H54 (cell line): ENCODE data around the gene FGFR1OP2.

Source experiments
- DNase-seq: peaks from one replicate; pipeline ENCODE4 v3.0.0; 2011; ENCODE audit warnings: low spot score, mixed read lengths; ENCODE audit not compliant: insufficient read length
- FAIRE-seq: peaks from 3 replicates; lab custom pipeline; 2011; peaks lifted over from hg19 to GRCh38; lab: Jason Lieb, UNC
- POLR2A ChIP-seq: IDR thresholded peaks from 2 replicates; pipeline ENCODE4 v1.6.1; 2011; ENCODE audit warnings: low read depth, mild to moderate bottlenecking, low read length

The FGFR1OP2 gene

GRCh38 chr12:27000961-27001360 lies 62.7 kb downstream of the FGFR1OP2 start:
- DNase-seq (no peak), FAIRE-seq (no peak)
- no peak for TF ChIP-seq POLR2A

GRCh38 chr12:27001663-27002062 lies 63.4 kb downstream of the FGFR1OP2 start:
- DNase-seq (no peak), FAIRE-seq (no peak)
- TF ChIP-seq POLR2A: no peak

DNA sequence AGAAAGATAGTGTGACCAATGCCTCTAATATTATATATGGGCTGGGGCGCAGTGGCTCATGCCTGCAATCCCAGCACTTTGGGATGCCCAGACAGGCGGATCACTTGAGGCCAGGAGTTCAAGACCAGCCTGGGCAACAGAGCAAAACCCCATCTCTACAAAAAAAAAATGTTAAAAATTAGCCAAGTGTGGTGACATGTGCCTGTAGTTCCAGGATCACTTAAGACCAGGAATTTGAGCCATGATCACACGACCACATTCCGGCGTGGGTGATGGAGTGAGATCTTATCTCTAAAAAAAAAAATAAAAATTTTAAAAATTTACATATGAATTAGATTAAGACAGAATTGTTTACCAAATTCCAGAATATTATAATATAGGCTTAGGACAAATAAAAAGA lies 63.9 kb downstream of the FGFR1OP2 start:
- DNase-seq (no peak), FAIRE-seq (no peak)
- no peak for TF ChIP-seq POLR2A

DNA sequence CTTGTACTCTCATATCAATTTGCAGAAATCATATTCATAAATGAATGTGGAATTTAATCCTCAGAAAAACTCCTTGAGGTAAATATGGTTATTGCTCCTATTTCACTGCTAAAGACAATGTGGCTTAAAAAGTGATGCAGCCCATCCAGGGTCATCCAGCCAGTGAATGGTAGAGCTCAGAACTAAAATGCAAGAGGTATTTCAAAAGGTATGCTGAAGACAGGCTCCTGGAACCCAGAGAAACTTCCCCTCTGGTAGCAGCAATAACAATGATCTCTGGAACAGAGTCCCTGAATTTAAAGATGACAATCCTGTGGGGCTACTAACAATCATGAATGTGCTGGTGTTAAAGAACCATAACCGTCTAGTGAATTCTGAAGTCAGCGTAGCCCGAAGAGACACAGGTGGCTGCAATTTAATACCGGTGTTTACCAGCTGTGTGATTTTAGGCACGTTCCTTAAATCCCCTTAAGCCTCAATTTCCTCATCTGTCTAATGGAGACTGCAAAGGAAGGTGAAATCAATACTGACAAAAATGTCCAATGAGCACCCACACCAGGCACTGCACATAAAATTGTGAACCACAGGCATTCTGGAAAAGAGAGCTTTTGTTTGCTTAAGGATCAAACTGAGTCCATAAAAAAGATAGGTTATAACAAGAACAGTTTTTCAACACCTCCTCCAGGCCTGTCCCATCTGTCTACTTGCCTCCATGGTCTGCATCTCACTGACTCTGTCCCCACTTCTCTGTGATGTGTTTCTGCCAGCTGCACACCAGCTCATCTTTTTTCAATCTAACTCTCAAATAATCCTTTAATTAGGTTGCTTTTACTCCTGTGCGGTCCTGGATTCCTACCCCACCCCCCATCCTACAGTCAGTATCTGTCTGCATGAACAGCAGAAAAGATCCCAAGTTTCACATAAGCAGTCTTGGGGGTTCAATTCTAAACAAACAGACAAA lies 65.4 kb downstream of the FGFR1OP2 start:
- FAIRE-seq (peak; percentile 20), DNase-seq (no peak)
- no peak for TF ChIP-seq POLR2A

- DNase-seq: no peak
- FAIRE-seq: no peak
- no peak for TF ChIP-seq POLR2A
Measured at GRCh38 chr12:27005495-27005894, 67.2 kb downstream of the FGFR1OP2 start.

DNA sequence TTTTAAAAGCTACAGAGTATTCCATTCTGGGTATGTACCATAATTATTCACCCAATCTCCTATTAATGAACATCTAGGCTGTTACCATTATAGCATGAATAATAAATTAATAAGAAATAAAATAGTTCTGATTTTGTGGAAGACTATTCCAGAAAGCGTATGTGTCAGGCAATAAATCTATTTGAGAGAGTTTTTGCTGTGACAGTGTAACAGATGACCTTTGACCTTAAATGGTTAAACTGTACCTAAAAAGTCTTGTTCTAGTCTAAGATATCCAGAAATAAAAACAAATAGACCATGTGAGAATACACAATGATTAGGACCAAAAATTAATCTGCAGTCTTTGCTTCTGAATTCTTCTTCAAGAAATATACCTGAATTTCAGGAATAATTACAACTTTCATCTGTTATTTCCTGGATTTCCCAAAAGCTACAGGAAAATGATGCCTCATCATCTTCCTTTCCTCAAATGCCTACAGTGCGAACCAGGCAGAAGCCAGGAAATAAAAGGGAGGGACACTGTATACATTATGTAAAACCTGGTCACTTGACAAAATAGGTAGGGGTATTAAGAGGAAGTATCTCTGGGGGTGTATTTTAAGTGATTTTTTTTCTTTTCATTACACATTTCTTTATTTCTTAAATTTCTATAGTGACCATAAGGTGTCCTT lies 68.7 kb downstream of the FGFR1OP2 start:
- TF ChIP-seq POLR2A: no peak
- no peak for FAIRE-seq

DNA sequence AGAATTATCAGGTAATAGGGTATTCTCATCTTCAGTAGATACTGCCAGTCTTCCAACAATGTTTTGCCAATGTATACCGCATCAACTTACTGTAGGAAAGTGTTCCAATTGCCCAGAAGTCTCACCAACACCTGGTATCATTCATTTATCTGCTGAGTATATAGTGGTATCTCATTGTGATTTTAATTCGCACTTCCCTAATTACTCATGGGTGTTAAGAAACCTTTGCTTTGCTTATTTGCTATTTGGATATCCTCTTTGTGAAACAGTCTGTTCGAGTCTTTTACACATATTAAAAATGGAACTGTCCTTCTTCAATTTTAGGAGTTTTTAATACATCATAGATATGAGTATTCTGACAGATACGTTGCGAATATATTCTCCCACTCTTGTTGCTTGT lies 69.8 kb downstream of the FGFR1OP2 start:
- FAIRE-seq (no peak), DNase-seq (no peak)
- no peak for TF ChIP-seq POLR2A

More for the DNA sequence above, 68.7 kb downstream of the FGFR1OP2 start:
- no peak for DNase-seq

- TF ChIP-seq POLR2A: no peak
- DNase-seq: no peak
- FAIRE-seq: peak; percentile 96
Measured at GRCh38 chr12:27009881-27010301, 71.6 kb downstream of the FGFR1OP2 start.

DNA sequence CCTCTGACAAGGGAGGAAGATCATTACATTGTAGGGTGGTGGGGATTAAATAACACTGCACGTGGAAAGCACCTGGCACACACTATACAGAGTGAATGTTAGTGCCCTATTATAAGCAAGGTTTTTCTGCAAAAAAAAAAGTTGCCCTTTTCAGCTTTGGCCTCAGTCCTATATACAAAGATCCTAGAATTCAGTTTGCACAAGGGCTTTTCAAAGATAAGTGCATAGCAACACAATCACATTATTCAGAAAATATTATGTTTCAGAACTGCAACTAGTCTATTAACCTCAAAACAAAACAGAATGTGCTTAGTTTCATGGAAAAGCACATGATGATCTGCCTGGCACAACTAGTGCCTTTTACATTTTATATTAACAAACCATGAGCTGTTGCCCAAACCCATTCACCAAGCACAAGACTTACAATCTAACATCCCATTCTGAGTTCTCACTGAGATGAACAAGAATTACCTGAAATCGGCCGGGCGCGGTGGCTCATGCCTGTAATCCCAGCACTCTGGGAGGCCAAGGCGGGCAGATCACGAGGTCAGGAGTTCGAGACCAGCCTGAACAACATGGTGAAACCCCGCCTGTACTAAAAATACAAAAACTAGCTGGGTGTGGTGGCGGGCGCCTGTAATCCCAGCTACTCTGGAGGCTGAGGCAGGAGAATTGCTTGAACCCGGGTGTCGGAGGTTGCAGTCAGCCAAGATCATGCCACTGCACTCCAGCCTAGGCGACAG lies 74.1 kb downstream of the FGFR1OP2 start:
- FAIRE-seq: no peak
- TF ChIP-seq POLR2A: no peak
- DNase-seq: no peak

DNA sequence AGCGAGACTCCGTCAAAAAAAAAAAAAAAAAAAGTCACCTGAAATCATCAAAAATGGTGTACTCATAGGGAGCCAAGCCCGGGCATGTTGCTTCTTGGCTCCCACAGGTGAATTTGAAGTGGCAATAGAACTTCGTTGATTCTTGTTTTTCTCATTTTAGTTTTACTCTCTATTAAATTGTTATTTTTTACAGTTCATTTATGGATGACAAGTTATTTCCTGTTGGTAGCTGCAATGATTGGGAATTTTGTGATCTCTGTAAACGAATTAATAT lies 74.6 kb downstream of the FGFR1OP2 start:
- no peak for DNase-seq
- TF ChIP-seq POLR2A: no peak
- no peak for FAIRE-seq

GRCh38 chr12:27013611-27014084 lies 75.4 kb downstream of the FGFR1OP2 start:
- no peak for TF ChIP-seq POLR2A
- DNase-seq (peak; percentile 35), FAIRE-seq (no peak)

DNA sequence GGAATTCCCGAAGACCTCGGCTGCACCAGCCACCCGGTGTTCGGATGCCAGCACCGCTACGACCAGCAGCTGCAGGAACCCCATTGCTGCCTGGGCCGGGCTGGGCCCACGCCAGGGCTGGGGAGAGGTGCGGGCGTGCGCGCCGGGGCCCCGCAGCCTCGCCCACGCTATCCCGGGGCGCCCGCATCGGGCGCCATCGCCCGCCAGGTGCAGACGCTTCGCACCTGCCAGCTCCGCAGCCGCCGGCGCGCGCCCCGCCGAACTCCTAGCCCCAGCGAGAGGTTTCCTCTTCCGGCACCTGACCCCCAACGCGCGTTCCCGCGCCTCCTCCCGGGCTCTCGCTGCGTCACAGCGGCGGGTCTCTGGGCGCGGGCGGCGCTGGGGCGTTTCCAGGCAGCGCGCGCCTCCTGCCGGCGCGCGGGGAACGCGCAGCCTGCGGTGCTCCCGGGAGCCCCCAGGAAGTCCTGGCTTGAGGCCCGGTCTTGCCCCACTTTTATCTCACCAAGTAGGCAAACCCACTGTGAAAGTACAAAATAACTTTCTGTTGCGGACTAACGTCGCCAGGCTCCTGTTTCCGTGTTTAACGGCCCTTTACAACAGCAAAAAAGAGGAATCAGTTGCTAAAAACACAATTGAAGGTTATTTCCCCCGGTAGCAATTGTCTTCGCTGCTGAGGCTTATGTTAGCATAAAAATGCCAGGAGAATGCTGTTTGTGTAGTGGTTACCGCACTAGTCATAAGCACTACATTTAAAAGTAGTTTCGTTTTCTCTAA lies 76.0 kb downstream of the FGFR1OP2 start, which contains the start of gene TM7SF3:
Gene TM7SF3 (minus strand): TSS at position 300 of the 774 bp plus-strand sequence. CDS start 216 bp downstream, at position 84.
- DNase-seq (peak; percentile 87), FAIRE-seq (peak; percentile 52)
- peak; percentile 41 for TF ChIP-seq POLR2A

GRCh38 chr12:27014859-27015729 lies 76.8 kb downstream of the FGFR1OP2 start:
- FAIRE-seq (peak; percentile 55), DNase-seq (no peak)
- no peak for TF ChIP-seq POLR2A
